SK-N-SH (cell line): ENCODE results near the gene HMGB1. TPM values are rescaled to one million over a fixed set of nuclear protein-coding genes. Genes with fewer than 3 reads are reported as not detected.

Experiments
- CTCF ChIA-PET: fragments of 300-600, 350-600 bp; formaldehyde crosslinking; extraction: SDS; loops from one replicate; lab custom pipeline; 2021; lab: Yijun Ruan, JAX
- POLR2A ChIA-PET: fragments of 350-600 bp; sonication (Branson Sonifier 250); formaldehyde crosslinking; extraction: SDS; loops from one replicate; lab custom pipeline; 2020; ENCODE audit warnings: antibody characterized with exemption, inconsistent platforms; lab: Yijun Ruan, JAX
- DNase-seq: peaks from one replicate; pipeline ENCODE4 v3.0.0; 2012
- H2AFZ ChIP-seq: fragments of 200-600 bp; sonication (generic); 2 replicates; pipeline ENCODE4 v1.8.1; 2016; ENCODE audit warnings: antibody characterized with exemption, mild to moderate bottlenecking, low read depth
- H3F3A ChIP-seq: fragments of 200-600 bp; sonication (generic); replicated peaks from 2 replicates; pipeline ENCODE3; 2016; ENCODE audit warnings: antibody characterized with exemption, mild to moderate bottlenecking; ENCODE audit not compliant: insufficient read depth
- H3K27ac ChIP-seq, 2 experiments: fragments of 200-500 bp in 1 of 2; fragments of 200-600 bp in 1 of 2; sonication (Bioruptor generic) in 1 of 2; sonication (generic), shearing (Covaris generic) in 1 of 2; 2 replicates each; pipeline versions ENCODE4 v1.5.1 to v1.6.1; 2014 to 2016; ENCODE audit warnings: low read depth in 2 of 2, inconsistent platforms in 1 of 2, low read length in 1 of 2, mild to moderate bottlenecking in 1 of 2, mixed read lengths in 1 of 2
- H3K27me3 ChIP-seq: fragments of 200-600 bp; sonication (generic), shearing (Covaris generic); 2 replicates; pipeline ENCODE4 v1.6.1; 2016; ENCODE audit warnings: mixed run types; ENCODE audit not compliant: insufficient read depth
- H3K36me3 ChIP-seq, 2 experiments: fragments of 200-500 bp in 1 of 2; fragments of 200-600 bp in 1 of 2; sonication (Bioruptor generic) in 1 of 2; sonication (generic) in 1 of 2; replicated peaks in 1 of 2; 2 replicates each; pipeline versions ENCODE3 to v1.5.1; 2014 to 2016; ENCODE audit warnings: low read length in 1 of 2, mild to moderate bottlenecking in 1 of 2; ENCODE audit not compliant: insufficient read depth in 2 of 2, control insufficient read depth in 1 of 2
- H3K4me1 ChIP-seq, 2 experiments: fragments of 200-500 bp in 1 of 2; fragments of 200-600 bp in 1 of 2; sonication (Bioruptor generic) in 1 of 2; sonication (generic), shearing (Covaris generic) in 1 of 2; 2 replicates each; pipeline versions ENCODE4 v1.5.1 to v1.6.1; 2014 to 2016; ENCODE audit warnings: low read depth in 1 of 2, low read length in 1 of 2, mixed run types in 1 of 2; ENCODE audit not compliant: insufficient read depth in 2 of 2, control insufficient read depth in 1 of 2
- H3K4me2 ChIP-seq: fragments of 200-600 bp; sonication (generic), shearing (Covaris generic); 2 replicates; pipeline ENCODE4 v1.6.1; 2017; ENCODE audit warnings: mixed run types
- H3K4me3 ChIP-seq, 2 experiments: fragments of 200-500 bp in 1 of 2; fragments of 200-600 bp in 1 of 2; sonication (Bioruptor generic) in 1 of 2; sonication (generic), shearing (Covaris generic) in 1 of 2; 2 replicates each; pipeline versions ENCODE4 v1.5.1 to v1.8.1; 2014 to 2016; ENCODE audit warnings: low read depth in 2 of 2, inconsistent platforms in 1 of 2, low read length in 1 of 2, mild to moderate bottlenecking in 1 of 2, mixed read lengths in 1 of 2, moderate library complexity in 1 of 2
- H3K79me2 ChIP-seq: fragments of 200-600 bp; sonication (generic); 2 replicates; pipeline ENCODE4 v1.8.1; 2017; ENCODE audit warnings: mild to moderate bottlenecking; ENCODE audit not compliant: insufficient read depth
- H3K9ac ChIP-seq: fragments of 200-600 bp; sonication (generic); 2 replicates; pipeline ENCODE4 v1.6.1; 2017; ENCODE audit warnings: mixed run types
- H3K9me2 ChIP-seq: fragments of 200-600 bp; sonication (generic); 2 replicates; pipeline ENCODE4 v1.6.1; 2017; ENCODE audit warnings: mixed run types
- H3K9me3 ChIP-seq: fragments of 200-600 bp; sonication (generic); 2 replicates; pipeline ENCODE4 v1.6.1; 2017; ENCODE audit warnings: mixed run types, mild to moderate bottlenecking, moderate library complexity
- H4K20me1 ChIP-seq: fragments of 200-600 bp; sonication (generic); 2 replicates; pipeline ENCODE4 v1.6.1; 2017; ENCODE audit warnings: mild to moderate bottlenecking, mixed run types; ENCODE audit not compliant: insufficient read depth
- EP300 ChIP-seq, 2 experiments: IDR thresholded peaks; 2 replicates each; pipeline versions ENCODE4 v1.4.0 to v1.6.1; 2012; ENCODE audit warnings: borderline replicate concordance in 1 of 2, low read depth in 1 of 2, low read length in 1 of 2
- FOXM1 ChIP-seq: IDR thresholded peaks from 2 replicates; pipeline ENCODE4 v1.4.0; 2012; ENCODE audit warnings: low read depth, mild to moderate bottlenecking
- GABPA ChIP-seq: IDR thresholded peaks from 2 replicates; pipeline ENCODE4 v1.4.0; 2012; ENCODE audit warnings: low read depth, mild to moderate bottlenecking
- MAX ChIP-seq: IDR thresholded peaks from 2 replicates; pipeline ENCODE4 v1.4.0; 2012; ENCODE audit warnings: low read depth
- NRF1 ChIP-seq: IDR thresholded peaks from 2 replicates; pipeline ENCODE4 v1.6.1; 2012; ENCODE audit warnings: low read depth, mild to moderate bottlenecking, low read length
- RAD21 ChIP-seq: IDR thresholded peaks from 2 replicates; pipeline ENCODE4 v1.6.1; 2012; ENCODE audit warnings: mild to moderate bottlenecking, low read length
- RCOR1 ChIP-seq: fragments of 150-350 bp; IDR thresholded peaks from 2 replicates; pipeline ENCODE4 v1.6.1; 2017; ENCODE audit warnings: antibody characterized with exemption, low read length
- SMC3 ChIP-seq: IDR thresholded peaks from 2 replicates; pipeline ENCODE4 v1.6.1; 2012; ENCODE audit warnings: low read depth, low read length, improper control_type of control experiment
- TEAD4 ChIP-seq: IDR thresholded peaks from 2 replicates; pipeline ENCODE4 v1.4.0; 2012; ENCODE audit warnings: mild to moderate bottlenecking, borderline replicate concordance; ENCODE audit not compliant: insufficient read depth
- WGBS: methylation state at CpG from one replicate; pipeline ENCODE4 v1.1.6; 2017; ENCODE audit warnings: low lambda C conversion rate; 5-methylcytosine and 5-hydroxymethylcytosine counted together
- polyA plus RNA-seq, 3 experiments: library from polyadenylated mRNA; depleted of rRNA; stranded (reverse); fragments of >200 nt; gene quantifications; 2 replicates each; pipeline ENCODE4 v1.2.3, GENCODE V29; 2012
- TF ChIP-seq, protein P1 (sequence below): IDR thresholded peaks from 2 replicates; pipeline ENCODE4 v1.4.0; 2012; ENCODE audit warnings: low read depth, borderline replicate concordance

HMGB1 gene
- polyA plus RNA-seq, 1 of the 3 experiments (the other 2 are of a cell fraction) = 166 TPM

GRCh38 chr13:30466841-30467252 is 1.1 kb upstream of the HMGB1 start:
- WGBS = 34% methylated on average over 4 of the region's 4 CpGs
- peak overlapping the region; percentile 79; the same call in 1 of the 2 replicates for H2AFZ ChIP-seq
- DNase-seq = no peak

DNA sequence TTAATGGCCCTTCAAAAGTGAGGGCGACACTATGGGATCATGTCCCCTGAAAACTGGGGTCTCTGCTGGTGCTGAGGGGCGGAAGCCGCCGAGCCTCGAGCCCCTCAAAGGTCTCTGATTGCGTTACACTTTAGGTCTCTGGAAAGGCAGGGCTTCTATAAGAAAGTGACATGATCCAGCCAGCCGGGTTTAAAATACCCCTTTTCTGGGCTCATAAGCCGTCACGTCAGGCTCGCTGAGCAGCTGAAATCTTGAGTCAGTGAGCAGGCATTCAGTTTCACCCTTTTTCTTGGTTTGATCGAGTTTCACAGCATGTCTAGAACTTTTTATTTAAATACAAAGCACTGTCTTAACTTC is 600 bp upstream of the HMGB1 start:
- POLR2A ChIA-PET = interaction anchor here (0.7 to 1.9 kb wide), 6 partner anchors 44 to 326 kb away, joined by 3 to 25 read pairs (median 3); partner anchors contain the start of genes UBE2L5 and USPL1
- CTCF ChIA-PET = no interaction called here
- H3K9ac ChIP-seq = peak overlapping the region; percentile 98; the same call in 1 of the 2 replicates
- peak overlapping the region; percentile 84 for H3K4me2 ChIP-seq
- no peaks in the 10 kb centered on the region for H3K27me3 ChIP-seq
- H4K20me1 ChIP-seq = peaks cover 11% of the 10 kb centered on the region; the same call in 1 of the 2 replicates
- peaks cover 18 to 23% of the 10 kb centered on the region in 2 experiments for H3K36me3 ChIP-seq
- peak overlapping the region; percentile 79; the same call in 1 of the 2 replicates for H2AFZ ChIP-seq
- 0% methylated on average over 10 of the region's 11 CpGs for WGBS
- peaks cover 13 to 23% of the 10 kb centered on the region in 2 experiments; a peak in 3 of 4 replicates for H3K4me1 ChIP-seq
- peaks cover 27% of the 10 kb centered on the region for H3F3A ChIP-seq
- DNase-seq = no peak
- H3K79me2 ChIP-seq = peaks cover 32% of the 10 kb centered on the region
- no peaks in the 10 kb centered on the region for H3K9me2 ChIP-seq
- H3K4me3 ChIP-seq = peak overlapping the region; percentile 68 to 92
- TF ChIP-seq MAX = no peak
- no peak for TF ChIP-seq RCOR1
- TF ChIP-seq SMC3 = no peak
- TF ChIP-seq EP300 (IDR thresholded peaks at IDR 0.05; ENCODE audit: borderline replicate concordance in 1 of 2, low read depth in 1 of 2, low read length in 1 of 2) = no peak
- H3K9me3 ChIP-seq = no peaks in the 10 kb centered on the region
- peak overlapping the region; percentile 76 to 98 for H3K27ac ChIP-seq

More at GRCh38 chr13:30466841-30467252, 1.1 kb upstream of the HMGB1 start:
- peaks cover 13 to 23% of the 10 kb centered on the region in 2 experiments; a peak in 3 of 4 replicates for H3K4me1 ChIP-seq
- peaks cover 11% of the 10 kb centered on the region; the same call in 1 of the 2 replicates for H4K20me1 ChIP-seq
- no peaks in the 10 kb centered on the region for H3K9me2 ChIP-seq
- H3K36me3 ChIP-seq = peaks cover 12 to 18% of the 10 kb centered on the region in 2 experiments
- H3K27ac ChIP-seq = peak overlapping the region; percentile 76 to 98; a peak in 3 of 4 replicates
- H3K4me2 ChIP-seq = peak overlapping the region; percentile 84
- H3K9me3 ChIP-seq = no peaks in the 10 kb centered on the region
- peaks cover 27% of the 10 kb centered on the region for H3K79me2 ChIP-seq
- no peaks in the 10 kb centered on the region for H3K27me3 ChIP-seq
- H3K4me3 ChIP-seq = peak overlapping the region; percentile 68 to 92; a peak in 3 of 4 replicates
- ChIA-PET POLR2A (interaction anchor here (1.6 to 1.9 kb wide), 2 partner anchors 81 to 150 kb away, joined by 3 to 25 read pairs; partner anchors contain the start of gene USPL1), CTCF (interaction anchor here (0.8 kb wide), 1 partner anchor 334 kb away, joined by 4 read pairs; no protein-coding TSS in a partner anchor)
- TF ChIP-seq NRF1 (no peak), RCOR1 (no peak), MAX (no peak), FOXM1 (no peak)
- TF ChIP-seq, protein P1, sequence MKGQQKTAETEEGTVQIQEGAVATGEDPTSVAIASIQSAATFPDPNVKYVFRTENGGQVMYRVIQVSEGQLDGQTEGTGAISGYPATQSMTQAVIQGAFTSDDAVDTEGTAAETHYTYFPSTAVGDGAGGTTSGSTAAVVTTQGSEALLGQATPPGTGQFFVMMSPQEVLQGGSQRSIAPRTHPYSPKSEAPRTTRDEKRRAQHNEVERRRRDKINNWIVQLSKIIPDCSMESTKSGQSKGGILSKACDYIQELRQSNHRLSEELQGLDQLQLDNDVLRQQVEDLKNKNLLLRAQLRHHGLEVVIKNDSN = no peak
- peaks cover 27% of the 10 kb centered on the region for H3F3A ChIP-seq
- H3K9ac ChIP-seq = peak overlapping the region; percentile 98; the same call in 1 of the 2 replicates

- Histone ChIP-seq H3F3A (peaks cover 27% of the 10 kb centered on the region), H3K9me3 (no peaks in the 10 kb centered on the region), H3K9ac (peak overlapping the region; percentile 98), H3K4me1 (peaks cover 13 to 23% of the 10 kb centered on the region in 2 experiments; a peak in 3 of 4 replicates), H3K27ac (peak overlapping the region; percentile 97 to 98), H3K4me3 (peak overlapping the region; percentile 68 to 92), H3K79me2 (peaks cover 35% of the 10 kb centered on the region), H3K9me2 (no peaks in the 10 kb centered on the region), H3K36me3 (peaks cover 19 to 25% of the 10 kb centered on the region in 2 experiments), H2AFZ (no peak overlapping the region), H4K20me1 (peaks cover 11% of the 10 kb centered on the region; the same call in 1 of the 2 replicates), H3K27me3 (no peaks in the 10 kb centered on the region), H3K4me2 (peak overlapping the region; percentile 84; the same call in 1 of the 2 replicates)
- TF ChIP-seq RAD21 (no peak), TEAD4 (no peak), EP300 (IDR thresholded peaks at IDR 0.05; ENCODE audit: borderline replicate concordance in 1 of 2, low read depth in 1 of 2, low read length in 1 of 2) (no peak), GABPA (no peak)
- CTCF ChIA-PET = no interaction called here
- WGBS = 0% methylated on average over 2 of the region's 41 CpGs
- no peak for DNase-seq
- POLR2A ChIA-PET = interaction anchor here (1.1 to 1.9 kb wide), 4 partner anchors 10 to 327 kb away, joined by 3 to 25 read pairs (median 4); partner anchors contain the start of gene USPL1
Observed at GRCh38 chr13:30465343-30465592, 468 bp downstream of the HMGB1 start.
